SH-SY5Y (cell line): Measurements from ENCODE around the gene IL6R.

Source experiments
- GATA2 ChIP-seq: IDR thresholded peaks from 2 replicates; pipeline ENCODE4 v1.6.1; 2011; ENCODE audit warnings: mild to moderate bottlenecking, low read depth, low read length
- GATA3 ChIP-seq: IDR thresholded peaks from 2 replicates; pipeline ENCODE4 v1.6.1; 2011; ENCODE audit warnings: low read depth, mild to moderate bottlenecking, low read length, moderate library complexity

GRCh38 chr1:154489695-154490274 is 84.6 kb downstream of the IL6R start:
- no peak for TF ChIP-seq GATA3
- no peak for TF ChIP-seq GATA2
